ENCODE results near the gene ZKSCAN8.
A peak's percentile ranks its signal among the peaks of the same experiment; 100 is the strongest.
"Not testable (repeated sequence)": the region's sequence is repeated elsewhere in the genome, so short reads cannot be mapped to it uniquely, and the experiment has no call there.

Gene ZKSCAN8

GRCh38 chr6:28141500-28142329, at the start of gene ZKSCAN8:
TSS of gene ZKSCAN8 (plus strand) at chr6:28141883. CDS start at chr6:28148408, 6,525 bp downstream.
- peak within 1 kb of the TSS; percentile 97 for H3K27ac Mint-ChIP-seq
- peaks cover 36% of the 10 kb centered on the region for H3K36me3 Mint-ChIP-seq (ENCODE audit: low read depth)
- peaks cover 12% of the 10 kb centered on the region for H3K27me3 Mint-ChIP-seq (ENCODE audit: low read depth, poor library complexity)
- no peaks in the 10 kb centered on the region for H3K9me3 Mint-ChIP-seq
- H3K4me3 Mint-ChIP-seq, result peak within 1 kb of the TSS; percentile 96
- peak; percentile 76 for DNase-seq
- H3K4me1 Mint-ChIP-seq, result peaks cover 36% of the 10 kb centered on the region
- TF ChIP-seq, protein P1, sequence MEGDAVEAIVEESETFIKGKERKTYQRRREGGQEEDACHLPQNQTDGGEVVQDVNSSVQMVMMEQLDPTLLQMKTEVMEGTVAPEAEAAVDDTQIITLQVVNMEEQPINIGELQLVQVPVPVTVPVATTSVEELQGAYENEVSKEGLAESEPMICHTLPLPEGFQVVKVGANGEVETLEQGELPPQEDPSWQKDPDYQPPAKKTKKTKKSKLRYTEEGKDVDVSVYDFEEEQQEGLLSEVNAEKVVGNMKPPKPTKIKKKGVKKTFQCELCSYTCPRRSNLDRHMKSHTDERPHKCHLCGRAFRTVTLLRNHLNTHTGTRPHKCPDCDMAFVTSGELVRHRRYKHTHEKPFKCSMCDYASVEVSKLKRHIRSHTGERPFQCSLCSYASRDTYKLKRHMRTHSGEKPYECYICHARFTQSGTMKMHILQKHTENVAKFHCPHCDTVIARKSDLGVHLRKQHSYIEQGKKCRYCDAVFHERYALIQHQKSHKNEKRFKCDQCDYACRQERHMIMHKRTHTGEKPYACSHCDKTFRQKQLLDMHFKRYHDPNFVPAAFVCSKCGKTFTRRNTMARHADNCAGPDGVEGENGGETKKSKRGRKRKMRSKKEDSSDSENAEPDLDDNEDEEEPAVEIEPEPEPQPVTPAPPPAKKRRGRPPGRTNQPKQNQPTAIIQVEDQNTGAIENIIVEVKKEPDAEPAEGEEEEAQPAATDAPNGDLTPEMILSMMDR (IDR thresholded peaks at IDR 0.05), result no peak

- not testable (repeated sequence) for H3K36me3 Mint-ChIP-seq (ENCODE audit: low read depth); H3K27ac Mint-ChIP-seq; H3K4me1 Mint-ChIP-seq; H3K4me3 Mint-ChIP-seq; DNase-seq
- Mint-ChIP-seq H3K9me3 (peaks cover 40% of the 10 kb centered on the region), H3K27me3 (ENCODE audit: low read depth, poor library complexity) (peaks cover 64% of the 10 kb centered on the region)
These were observed 39.5 kb upstream of the ZKSCAN8 start for GRCh38 chr6:28102222-28102621.

GRCh38 chr6:28102699-28103098, 39.0 kb upstream of the ZKSCAN8 start:
- Mint-ChIP-seq H3K4me3 (peak overlapping the region; percentile 62), H3K27me3 (ENCODE audit: low read depth, poor library complexity) (peaks cover 60% of the 10 kb centered on the region), H3K9me3 (peaks cover 35% of the 10 kb centered on the region)
- DNase-seq; H3K4me1 Mint-ChIP-seq; H3K36me3 Mint-ChIP-seq (ENCODE audit: low read depth); H3K27ac Mint-ChIP-seq: not testable (repeated sequence)

DNA sequence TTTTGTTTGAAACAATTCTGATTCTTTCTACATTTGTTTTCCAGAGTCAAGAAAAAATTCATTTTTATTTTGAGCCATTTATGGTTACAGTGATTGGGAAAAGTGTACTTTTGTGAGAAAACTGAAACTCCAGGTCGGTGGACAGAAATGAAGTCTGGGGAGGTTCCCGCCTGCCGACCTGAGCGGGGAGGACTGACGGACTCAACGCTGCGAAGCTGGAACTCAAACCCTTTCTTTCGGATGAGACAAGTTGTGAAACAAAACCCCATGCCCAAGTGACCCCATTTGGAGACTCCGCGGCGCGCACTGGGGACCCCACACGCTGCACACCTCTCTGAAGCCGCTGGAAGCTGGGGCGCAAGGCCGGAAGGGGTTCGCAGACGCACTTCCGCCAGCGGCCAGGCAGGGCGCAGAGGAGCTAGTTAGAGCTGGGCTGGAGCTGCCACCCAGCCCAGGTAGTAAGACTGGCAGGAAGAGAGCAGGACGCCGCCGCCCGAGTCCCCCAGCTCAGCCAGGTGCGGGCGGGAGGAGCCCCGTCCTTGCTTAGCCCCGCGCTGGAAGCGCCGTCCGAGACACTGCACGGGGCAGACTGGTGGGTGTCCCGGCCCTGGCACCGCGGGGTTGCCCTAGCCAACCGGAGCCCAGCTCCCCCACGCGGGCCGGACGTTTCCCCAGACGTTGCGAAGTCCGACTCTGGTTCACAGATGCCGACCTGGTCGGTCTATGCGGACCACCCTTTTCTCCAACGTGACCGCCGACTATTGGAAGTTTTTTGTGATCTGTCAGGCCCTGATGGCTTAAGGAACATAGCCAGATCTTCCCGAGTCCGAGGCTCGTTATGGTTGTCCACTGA, 37.1 kb upstream of the ZKSCAN8 start:
- H3K4me1 Mint-ChIP-seq, result peaks cover 5% of the 10 kb centered on the region
- no peak overlapping the region for H3K27ac Mint-ChIP-seq
- peaks cover 21% of the 10 kb centered on the region for H3K9me3 Mint-ChIP-seq
- H3K36me3 Mint-ChIP-seq (ENCODE audit: low read depth), result no peaks in the 10 kb centered on the region
- H3K27me3 Mint-ChIP-seq (ENCODE audit: low read depth, poor library complexity), result peaks cover 60% of the 10 kb centered on the region
- DNase-seq, result peak; percentile 74
- H3K4me3 Mint-ChIP-seq, result peak overlapping the region; percentile 89
- TF ChIP-seq, protein P1 (IDR thresholded peaks at IDR 0.05), result peak; percentile 52

- Mint-ChIP-seq H3K36me3 (ENCODE audit: low read depth) (no peaks in the 10 kb centered on the region), H3K27ac (no peak overlapping the region), H3K27me3 (ENCODE audit: low read depth, poor library complexity) (peaks cover 60% of the 10 kb centered on the region), H3K4me3 (peak overlapping the region; percentile 89), H3K9me3 (peaks cover 15% of the 10 kb centered on the region), H3K4me1 (peaks cover 5% of the 10 kb centered on the region)
- DNase-seq, result no peak
- TF ChIP-seq, protein P1 (IDR thresholded peaks at IDR 0.05), result no peak
These were observed 36.4 kb upstream of the ZKSCAN8 start for GRCh38 chr6:28105245-28105639.

DNA sequence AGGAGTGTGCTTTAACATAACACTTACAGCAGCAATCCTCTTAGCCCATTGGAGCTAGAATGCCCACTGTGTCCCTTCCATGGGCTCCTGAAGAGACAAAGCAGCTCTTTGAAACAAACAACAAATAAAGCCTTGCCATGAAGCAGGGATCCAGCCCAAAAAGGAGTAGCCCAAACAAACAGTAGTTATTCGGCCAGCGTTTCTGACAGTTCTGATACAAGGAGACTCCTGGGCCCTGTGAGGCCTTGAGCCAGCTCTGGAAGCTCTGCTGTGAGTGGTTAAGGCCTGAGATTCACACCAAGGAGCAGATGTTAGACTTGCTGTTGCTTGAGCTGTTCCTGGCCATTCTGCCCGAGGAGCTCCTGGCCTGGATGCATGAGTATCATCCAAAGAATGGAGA, 34.2 kb upstream of the ZKSCAN8 start:
- H3K36me3 Mint-ChIP-seq (ENCODE audit: low read depth), result no peaks in the 10 kb centered on the region
- TF ChIP-seq, protein P1 (IDR thresholded peaks at IDR 0.05), result no peak
- peaks cover 5% of the 10 kb centered on the region for H3K4me1 Mint-ChIP-seq
- no peak overlapping the region for H3K4me3 Mint-ChIP-seq
- peaks cover 6% of the 10 kb centered on the region for H3K9me3 Mint-ChIP-seq
- no peak overlapping the region for H3K27ac Mint-ChIP-seq
- peaks cover 50% of the 10 kb centered on the region for H3K27me3 Mint-ChIP-seq (ENCODE audit: low read depth, poor library complexity)
- no peak for DNase-seq

Data from nephron progenitor cell (in vitro differentiated cells).